Raji (cell line): ENCODE data around the gene MRGPRE.

Experiments
- POLR2A ChIP-seq: IDR thresholded peaks from 2 replicates; pipeline ENCODE4 v1.6.1; 2011; ENCODE audit warnings: low read depth, low read length, control low read depth; ENCODE audit not compliant: insufficient read depth

The MRGPRE gene, protein sequence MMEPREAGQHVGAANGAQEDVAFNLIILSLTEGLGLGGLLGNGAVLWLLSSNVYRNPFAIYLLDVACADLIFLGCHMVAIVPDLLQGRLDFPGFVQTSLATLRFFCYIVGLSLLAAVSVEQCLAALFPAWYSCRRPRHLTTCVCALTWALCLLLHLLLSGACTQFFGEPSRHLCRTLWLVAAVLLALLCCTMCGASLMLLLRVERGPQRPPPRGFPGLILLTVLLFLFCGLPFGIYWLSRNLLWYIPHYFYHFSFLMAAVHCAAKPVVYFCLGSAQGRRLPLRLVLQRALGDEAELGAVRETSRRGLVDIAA

DNA sequence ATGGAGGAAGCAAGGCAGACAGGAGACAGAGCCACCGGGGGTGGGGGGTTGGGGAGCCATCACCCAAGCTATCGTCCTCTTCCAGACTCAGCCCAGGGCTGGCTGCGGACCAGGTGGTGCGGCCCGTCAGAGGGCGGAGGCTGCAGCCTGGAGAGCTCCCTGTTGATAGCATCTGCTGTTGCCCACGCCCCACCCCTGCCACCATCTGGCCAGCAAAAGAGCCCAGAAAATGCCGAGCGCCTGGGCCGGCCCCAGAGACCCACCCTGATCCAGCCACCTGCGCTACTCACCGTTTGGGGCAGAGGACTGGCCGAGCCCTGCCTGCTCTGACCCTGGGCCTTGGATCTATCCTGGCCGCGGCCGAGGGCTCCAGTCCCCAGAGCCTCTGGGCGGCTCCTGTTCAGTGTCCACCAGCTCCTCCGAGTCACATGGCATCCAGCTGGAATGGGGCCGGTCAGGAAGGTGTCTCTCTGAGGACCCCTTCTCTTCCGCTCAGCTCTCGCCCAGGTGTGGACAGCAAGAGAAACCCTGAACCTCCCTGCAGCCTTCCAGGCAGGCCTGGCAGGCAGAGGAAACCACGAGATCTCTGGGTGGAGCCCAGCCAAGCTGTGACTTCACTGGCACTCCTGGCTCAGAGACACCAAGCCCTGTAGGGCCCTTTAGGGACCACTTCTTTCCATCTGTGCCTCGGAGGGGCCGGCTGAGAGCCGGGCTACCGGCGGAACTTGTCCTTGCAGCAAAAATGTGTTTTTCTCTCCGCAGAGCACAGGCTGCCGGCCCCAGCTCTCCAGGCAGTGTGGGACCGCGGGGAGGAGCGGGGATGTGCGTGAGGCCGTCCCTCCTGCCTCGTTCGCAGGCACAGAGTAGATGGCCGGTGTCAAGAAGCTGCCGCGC is at the start of gene MRGPRE:
MRGPRE (minus strand) TSS at position 567 of the 894 bp plus-strand sequence. CDS start 3,618 bp downstream, outside the sequence.
- no peak for TF ChIP-seq POLR2A

DNA sequence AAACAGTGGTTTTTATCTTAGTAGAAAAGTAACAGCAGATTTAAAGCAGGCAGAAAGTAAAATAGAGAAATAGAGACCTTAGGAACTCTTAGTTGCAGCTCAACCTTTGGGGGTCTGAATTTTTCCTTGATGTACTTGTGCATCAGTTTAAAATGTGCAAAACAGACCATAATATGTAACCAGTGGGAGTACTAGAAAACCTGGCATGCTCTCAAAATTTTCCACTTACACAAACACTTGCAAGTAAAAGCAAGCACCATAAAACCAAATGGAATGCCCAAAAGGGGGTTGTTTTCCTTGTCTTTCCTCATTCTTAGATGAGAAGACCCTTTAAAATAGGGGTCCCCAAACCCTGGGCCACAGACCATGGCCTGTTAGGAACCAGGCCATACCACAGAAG is 12.9 kb upstream of the MRGPRE start:
- no peak for TF ChIP-seq POLR2A

DNA sequence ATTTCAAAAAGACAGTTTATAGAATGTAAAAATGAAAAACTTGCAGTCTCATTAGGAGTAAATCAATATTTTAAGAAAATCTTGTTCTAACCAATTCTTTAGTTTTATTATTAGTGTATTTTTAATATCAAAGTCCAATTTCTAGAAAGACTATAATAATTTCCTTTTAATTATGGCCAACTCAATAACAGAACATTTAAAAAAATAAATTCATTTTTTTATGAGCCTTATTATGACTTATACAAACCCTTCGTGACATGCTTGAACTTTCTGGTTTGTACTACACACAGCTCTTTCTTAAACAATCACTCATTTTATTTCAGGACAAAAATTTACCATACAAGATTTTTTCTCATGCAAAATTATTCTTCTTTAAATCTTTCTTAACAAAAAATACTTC is 11.7 kb upstream of the MRGPRE start:
- no peak for TF ChIP-seq POLR2A

DNA sequence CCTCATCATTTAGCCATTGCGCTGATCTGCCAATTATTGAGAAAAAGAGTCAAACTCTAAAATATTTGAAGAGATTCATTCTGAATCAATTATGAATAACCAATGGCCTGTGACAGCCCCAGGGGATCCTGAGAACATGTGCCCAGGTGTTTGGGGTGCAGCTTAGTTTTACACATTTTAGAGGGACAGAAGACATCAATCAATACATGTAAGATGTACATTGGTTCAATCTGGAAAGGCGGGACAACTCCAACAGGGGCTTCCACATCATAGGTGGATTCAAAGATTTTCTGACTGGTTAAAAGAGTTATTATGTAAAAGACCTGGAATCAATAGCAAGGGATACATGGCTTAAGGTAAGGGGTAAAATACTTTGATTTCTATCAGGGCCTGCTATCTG is 4.9 kb upstream of the MRGPRE start:
- no peak for TF ChIP-seq POLR2A

DNA sequence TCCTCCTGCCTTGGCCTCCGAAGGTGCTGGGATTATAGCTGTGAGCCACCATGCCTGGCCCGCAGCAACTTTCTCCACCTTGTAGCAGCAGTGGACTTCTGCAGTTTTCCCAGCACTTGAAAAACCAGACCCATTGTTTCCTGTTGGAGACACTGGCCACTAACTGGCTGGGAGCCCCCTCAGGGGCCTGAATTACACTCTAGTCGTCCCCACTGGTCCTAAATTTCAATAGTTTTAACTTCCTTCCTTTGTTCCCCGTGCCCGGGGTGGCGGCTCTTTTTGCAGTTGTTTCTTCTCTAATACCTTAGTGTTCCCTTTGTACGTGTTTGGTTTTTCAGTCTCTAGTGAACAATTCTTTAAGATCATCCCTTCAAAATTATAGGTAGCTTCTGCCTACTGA is 2.6 kb upstream of the MRGPRE start:
- TF ChIP-seq POLR2A = no peak

DNA sequence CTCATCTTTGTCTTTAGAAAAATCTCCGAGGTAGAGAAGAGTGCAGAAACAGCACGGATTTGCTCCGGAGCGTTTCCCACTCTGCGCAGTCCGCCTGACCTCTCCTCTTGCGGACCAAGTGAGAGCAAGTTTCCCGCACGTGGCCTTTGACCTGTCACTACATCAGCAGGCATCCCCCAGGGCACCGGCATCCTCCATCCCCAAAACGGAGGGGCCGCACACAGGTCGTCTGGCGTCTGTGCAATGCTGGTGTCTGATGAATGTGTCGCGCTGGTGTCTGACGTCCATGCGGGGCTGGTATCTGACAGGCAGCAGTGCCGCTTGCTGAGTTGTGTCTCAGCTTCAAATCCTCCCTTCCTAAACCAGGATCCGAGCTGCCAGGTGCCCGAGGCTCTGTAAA is 739 bp upstream of the MRGPRE start:
- TF ChIP-seq POLR2A = no peak

DNA sequence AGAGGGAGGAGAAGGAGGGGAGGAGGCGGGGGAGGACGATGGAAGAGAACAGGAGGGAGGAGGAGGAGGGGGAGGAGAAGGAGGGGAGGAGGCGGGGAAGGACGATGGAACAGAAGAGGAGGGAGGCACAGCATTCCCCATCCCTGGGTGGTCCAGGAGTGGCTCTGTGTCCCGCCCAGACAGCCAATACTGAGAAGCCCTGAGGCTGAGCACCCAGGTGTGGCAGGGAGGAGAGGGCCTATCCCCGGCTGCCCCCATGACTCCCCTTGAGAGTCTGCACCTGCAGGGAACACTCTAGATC is 717 bp downstream of the MRGPRE start:
- TF ChIP-seq POLR2A = no peak

DNA sequence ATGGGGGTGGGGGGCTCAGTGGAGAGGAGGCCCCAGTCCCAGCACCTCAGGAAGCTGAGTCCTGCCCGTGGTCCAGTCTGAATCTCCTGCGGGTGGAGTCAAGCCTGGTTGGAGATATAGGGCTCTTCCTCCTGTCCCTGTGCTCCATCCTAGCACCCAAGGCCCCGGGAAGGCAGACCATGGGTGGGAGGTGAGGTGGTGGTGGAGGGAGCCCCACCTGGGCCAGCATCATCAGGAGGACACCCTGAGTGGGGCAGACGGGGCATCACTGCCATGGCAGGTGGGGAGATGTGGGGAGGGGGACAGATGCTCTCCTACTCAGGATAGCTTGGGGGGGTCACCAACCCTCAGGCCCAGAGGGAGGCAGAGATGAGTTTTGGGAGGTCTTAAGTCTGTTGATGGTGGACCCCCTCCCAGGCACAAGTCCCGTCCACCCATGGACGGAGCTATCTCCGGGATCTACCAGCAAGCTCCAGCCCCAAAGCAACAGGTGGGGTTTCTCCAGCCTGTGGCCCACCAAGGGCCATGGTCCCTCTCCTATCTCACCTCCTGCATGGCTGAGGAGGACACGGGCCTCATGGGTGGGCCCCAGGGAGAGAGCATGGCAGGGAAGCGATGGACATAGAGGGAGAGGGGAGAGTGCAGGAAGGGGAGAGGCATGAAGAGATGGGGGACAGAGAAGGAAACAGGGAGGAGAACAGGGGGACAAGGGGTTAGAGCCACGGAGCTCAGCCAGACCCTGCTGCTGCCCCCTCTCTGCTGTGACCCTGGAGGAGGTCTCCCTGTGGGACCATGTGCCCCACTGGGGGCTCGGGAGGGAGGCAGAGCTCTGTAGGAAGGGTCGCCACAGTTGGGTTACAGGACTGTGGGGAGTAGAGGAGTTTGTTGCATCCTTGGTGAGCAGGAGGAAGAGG is 1.3 kb downstream of the MRGPRE start:
- no peak for TF ChIP-seq POLR2A

DNA sequence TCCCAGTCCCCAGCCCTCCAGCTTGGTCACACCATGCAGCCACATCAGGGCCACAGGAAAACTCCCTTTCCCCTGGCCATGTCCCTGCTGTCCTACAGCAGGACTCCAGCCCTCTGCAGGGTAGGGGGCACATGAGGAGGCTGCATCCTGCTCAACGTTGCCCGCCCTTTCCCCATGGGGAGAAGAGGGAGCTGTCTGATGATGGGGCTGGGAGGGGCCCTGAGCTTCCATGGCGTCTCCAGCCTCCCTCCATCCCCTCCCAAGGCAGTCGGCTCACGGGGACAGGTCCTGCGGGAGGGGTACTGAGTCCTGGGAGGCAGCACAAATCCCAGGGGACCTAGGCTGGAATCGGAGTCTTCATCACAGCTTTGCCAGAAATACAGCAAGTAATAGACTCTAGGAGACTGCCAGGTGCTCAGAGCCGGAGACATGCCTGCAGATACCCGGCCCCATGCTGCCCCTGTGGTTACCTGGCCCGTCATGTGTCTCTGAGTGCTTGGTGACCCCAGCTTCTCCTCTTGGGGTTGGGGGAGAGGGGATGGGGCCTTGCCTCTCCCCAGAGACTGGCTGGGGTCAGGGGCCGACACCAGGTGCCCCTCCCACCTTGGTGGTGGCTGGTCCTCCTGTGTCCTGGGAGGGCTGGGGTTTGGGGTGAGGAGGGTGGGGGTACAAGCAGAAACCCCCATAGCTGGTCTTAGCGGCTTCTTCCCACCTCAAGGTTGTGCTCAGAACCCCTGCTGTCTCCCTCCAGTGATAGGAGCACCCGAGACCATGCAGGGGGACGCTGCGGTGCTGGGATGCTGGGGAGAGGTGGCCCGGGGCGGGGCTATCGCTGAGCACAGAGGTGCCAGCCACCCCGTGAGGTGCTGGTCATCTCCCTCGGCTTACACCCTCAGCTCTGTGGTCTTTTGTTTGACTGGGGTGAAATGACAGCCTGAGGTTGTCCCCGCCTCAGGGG is 2.3 kb downstream of the MRGPRE start:
- TF ChIP-seq POLR2A = no peak

DNA sequence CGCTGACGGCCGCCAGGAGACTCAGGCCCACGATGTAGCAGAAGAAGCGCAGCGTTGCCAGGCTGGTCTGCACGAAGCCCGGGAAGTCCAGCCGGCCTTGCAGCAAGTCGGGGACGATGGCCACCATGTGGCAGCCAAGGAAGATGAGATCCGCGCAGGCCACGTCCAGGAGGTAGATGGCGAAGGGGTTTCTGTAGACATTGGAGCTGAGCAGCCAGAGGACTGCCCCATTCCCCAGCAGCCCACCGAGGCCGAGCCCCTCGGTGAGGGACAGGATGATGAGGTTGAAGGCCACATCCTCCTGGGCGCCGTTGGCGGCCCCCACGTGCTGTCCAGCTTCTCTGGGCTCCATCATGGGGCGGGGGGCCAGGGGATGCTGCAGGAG is 3.8 kb downstream of the MRGPRE start:
- TF ChIP-seq POLR2A = no peak

DNA sequence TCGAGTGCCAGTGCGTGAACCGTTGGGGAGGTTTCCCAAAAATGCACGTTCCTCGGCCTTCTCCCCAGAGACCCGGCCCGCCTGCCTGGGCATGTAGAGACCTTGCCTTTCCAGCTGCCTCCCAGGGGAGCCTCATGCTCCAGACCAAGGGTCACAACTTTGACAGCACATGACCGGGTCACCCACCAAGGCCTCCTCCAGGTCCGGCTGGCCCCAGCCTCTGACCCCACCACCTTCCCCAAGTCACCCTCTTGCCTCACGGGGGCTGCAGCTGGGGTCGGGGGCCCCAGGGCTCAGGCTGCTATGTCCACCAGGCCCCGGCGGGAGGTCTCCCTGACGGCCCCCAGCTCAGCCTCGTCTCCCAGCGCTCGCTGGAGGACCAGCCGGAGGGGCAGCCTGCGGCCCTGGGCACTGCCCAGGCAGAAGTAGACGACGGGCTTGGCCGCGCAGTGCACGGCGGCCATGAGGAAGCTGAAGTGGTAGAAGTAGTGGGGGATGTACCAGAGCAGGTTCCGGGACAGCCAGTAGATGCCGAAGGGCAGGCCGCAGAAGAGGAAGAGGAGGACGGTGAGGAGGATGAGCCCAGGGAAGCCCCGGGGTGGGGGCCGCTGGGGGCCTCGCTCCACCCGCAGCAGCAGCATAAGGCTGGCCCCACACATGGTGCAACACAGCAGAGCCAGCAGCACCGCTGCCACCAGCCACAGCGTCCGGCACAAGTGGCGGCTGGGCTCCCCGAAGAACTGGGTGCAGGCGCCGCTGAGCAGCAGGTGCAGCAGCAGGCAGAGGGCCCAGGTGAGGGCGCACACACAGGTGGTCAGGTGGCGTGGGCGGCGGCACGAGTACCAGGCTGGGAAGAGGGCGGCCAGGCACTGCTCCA is 4.4 kb downstream of the MRGPRE start:
- TF ChIP-seq POLR2A = no peak

DNA sequence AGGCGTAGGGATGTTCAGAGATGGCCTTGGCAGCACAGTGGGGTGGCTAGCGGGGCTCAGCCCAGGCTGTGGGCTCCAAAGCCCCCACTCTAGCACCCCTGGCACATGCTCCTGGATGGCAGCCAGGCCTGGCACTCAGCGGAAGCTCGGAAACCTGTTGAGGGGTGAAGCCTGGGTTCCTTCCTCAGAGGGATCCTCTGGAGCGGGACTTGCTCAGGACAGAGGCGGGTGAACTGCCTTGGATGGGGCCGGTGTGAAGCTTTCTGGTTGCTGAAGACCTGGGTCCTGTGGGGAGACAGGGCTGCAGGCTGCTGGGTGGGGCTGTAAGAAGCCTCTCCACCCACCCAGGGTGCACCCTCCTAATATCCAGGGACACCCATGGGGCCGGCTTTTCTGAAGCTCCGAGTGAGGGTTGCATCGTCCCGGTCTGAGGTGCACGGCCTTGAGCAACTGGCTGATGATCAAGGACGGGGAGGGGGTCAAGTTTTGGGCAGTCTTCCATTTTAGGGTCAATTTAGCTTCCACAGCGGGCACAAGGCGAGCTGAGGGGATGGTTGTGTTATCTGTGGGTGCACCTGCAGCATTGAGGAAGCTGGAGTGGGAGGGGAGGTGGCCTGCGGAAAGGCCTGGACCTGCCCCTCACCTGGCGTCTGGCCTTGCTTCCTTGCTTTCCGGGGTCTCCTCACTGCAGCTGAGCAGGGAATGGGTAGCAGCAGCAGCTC is 5.2 kb downstream of the MRGPRE start:
- TF ChIP-seq POLR2A = no peak

DNA sequence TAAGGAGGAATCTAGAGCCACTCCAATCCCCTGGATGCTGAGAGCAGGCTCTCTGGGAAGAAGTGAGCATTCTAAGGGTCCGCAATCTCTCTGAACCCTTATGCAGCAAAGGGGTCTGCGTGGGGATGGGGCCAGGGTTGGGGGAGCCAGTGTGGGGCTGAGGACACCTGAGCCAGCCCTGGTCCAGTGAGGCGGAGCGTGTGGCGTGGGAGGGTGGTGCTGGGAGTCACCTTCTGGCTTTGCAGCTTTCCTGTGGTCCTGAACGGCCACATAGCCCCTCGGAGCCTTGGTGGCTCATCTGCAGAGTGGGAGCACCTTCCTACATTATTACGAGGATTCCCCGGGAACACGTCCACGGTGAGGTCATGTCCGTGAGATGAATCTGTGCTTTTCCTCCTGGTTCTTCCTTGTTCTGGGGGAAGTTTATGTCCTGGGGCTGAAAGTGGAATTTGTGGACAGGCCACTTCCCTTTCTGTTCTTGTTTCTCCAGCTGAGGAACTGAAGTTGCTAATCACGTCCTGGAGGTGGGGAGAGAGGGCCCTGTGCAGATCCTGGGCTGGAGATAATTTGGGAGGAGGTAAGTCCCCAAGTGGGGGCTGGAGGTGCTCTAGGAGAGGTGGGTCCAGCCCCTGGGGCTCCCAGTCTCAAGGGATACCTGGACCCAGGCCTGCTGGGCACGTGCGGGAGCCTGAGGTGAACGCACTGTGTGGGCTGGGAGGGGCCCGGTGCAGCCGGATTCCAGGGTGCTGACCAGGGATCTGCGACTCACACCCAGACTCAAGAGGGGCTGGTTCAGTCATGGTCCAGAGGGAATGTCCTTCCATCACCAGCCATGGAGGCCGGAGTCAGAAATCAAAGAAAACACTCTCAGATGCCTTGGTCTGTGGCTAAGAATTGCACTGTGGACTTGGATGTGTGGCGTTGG is 6.1 kb downstream of the MRGPRE start:
- no peak for TF ChIP-seq POLR2A
